Pancreas (tissue), 10 donors: ENCODE measurements around the gene VAC14. TPM values are rescaled to one million over a fixed set of nuclear protein-coding genes. Genes with fewer than 3 reads are reported as not detected.

ENCODE experiments used
- ATAC-seq, 4 donors: fragments of 200-7000 bp; cut with Tn5 transposase; one replicate each; pipeline versions ENCODE4 v1.8.0 to v1.9.1; 2020; ENCODE audit warnings: mild to moderate bottlenecking in 4 of 4, moderate library complexity in 4 of 4
- DNase-seq, 6 donors: peaks; one replicate each; pipeline ENCODE4 v3.0.0-alpha.2; 2020
- FAIRE-seq: peaks from 2 replicates; lab custom pipeline; 2012; peaks lifted over from hg19 to GRCh38; lab: Jason Lieb, UNC
- H3K27ac ChIP-seq, 4 donors: fragments of 200-600 bp; sonication (generic); 1 replicate in 3 of 4; 2 replicates in 1 of 4; pipeline versions ENCODE4 v1.5.0 to v1.8.0; 2020
- H3K27me3 ChIP-seq, 4 donors: fragments of 200-600 bp; one replicate each; pipeline ENCODE4 v1.8.0; 2021
- H3K36me3 ChIP-seq, 3 donors: fragments of 200-600 bp; sonication (generic) in 1 of 3; one replicate each; pipeline versions ENCODE4 v1.5.0 to v1.8.0; 2020 to 2021
- H3K4me1 ChIP-seq, 3 donors: fragments of 200-600 bp; one replicate each; pipeline ENCODE4 v1.8.0; 2021
- H3K4me3 ChIP-seq, 4 donors: fragments of 200-600 bp; sonication (generic) in 2 of 4; one replicate each; pipeline versions ENCODE4 v1.5.0 to v1.8.0; 2020 to 2021
- H3K9me3 ChIP-seq, 4 donors: fragments of 200-600 bp; one replicate each; pipeline ENCODE4 v1.8.0; 2021
- WGBS, 2 donors: extraction: QIAGEN DNeasy Blood & Tissue Kit; methylation state at CpG; one replicate each; pipeline ENCODE4 v1.1.7; 2013; 5-methylcytosine and 5-hydroxymethylcytosine counted together
- intact Hi-C, 3 donors: fragments of 100-400 bp; cut with DNase I; formaldehyde crosslinking; loops; one replicate each; pipeline versions ENCODE4 v1.11.1 to v1.14.2; 2022
- polyA plus RNA-seq, 2 donors: library from polyadenylated mRNA; stranded (reverse); fragments of 200-250 nt; gene quantifications; one replicate each; pipeline ENCODE4 v1.2.3, GENCODE V29; 2013
- total RNA-seq, 6 donors: library from RNA; stranded (reverse); fragmentation: NEBNext Ultra II Directional in 4 of 6; extraction: Animal tissue kit (Norgen Biotek cat#: 25700) in 4 of 6; gene quantifications; one replicate each; pipeline versions ENCODE4 v1.2.1 to v1.2.4, GENCODE V29; 2021 to 2023
- TF ChIP-seq, protein P1 (sequence below), 4 donors: fragments of 200-600 bp; sonication (generic) in 3 of 4; IDR thresholded peaks; one replicate each; pipeline versions ENCODE4 v1.5.0 to v1.8.0; 2021; ENCODE audit warnings: antibody characterized with exemption in 4 of 4
- donor health status: healthy with polysubstance abuse.
- donor health status: DM: no; HTN: no; CAD: no; lungs with moderate emphysema.
- donor health status: DM: no; HTN: no; CAD: no.
- donor health status: control.
- donor health status: control.
- donor health status: Bipolar disorder and iron deficiency.
- donor health status: DM: yes; HTN: yes; CAD: no.
- donor health status: DM: no; HTN: no; CAD: no.
- donor health status: DM: no; HTN: no; CAD: no.
- donor health status: DM: yes; HTN: yes; CAD: no.

VAC14 gene
- total and polyA plus RNA-seq, 8 donors: 9.6 to 36.3 (median 14.9) TPM

DNA sequence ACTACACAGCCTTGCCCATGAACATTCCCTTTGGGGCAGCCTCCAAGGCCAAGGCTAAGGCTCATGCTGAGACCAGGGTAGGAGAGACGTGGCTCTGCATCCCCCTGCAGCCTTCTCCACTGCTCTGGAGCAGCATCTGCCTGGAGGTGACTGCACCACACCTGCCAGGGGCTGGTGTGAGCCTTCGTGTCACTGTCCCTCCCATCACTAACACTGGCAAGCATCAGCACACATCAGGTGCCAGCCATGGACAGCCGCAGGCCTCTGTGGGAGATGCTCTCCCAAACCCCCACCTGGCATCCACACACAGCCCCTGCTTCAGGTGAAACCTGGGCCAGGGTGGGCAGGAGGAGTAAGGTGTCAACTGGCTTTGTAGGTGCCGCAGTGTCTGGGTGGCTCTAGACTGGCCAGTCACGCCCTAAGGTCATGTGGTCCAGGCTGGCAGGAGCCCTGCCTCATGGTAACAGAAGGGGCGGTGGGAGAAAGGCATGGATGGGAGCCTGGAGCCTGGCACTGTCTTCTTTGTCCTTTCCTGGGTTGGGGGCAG lies 97.0 kb downstream of the VAC14 start:
- DNase-seq: no peak
- H3K4me1 ChIP-seq: no peaks in the 10 kb centered on the region
- WGBS, 2 donors: 91 to 92% methylated on average over 6 of the region's 6 CpGs
- peak overlapping the region in 2 of 4 donors; percentile 18 to 33 for H3K27ac ChIP-seq
- H3K27me3 ChIP-seq: no peaks in the 10 kb centered on the region
- no peak for ATAC-seq
- no peak overlapping the region for H3K4me3 ChIP-seq
- no peak for FAIRE-seq
- no peaks in the 10 kb centered on the region for H3K9me3 ChIP-seq
- H3K36me3 ChIP-seq: no peaks in the 10 kb centered on the region
- TF ChIP-seq, protein P1, sequence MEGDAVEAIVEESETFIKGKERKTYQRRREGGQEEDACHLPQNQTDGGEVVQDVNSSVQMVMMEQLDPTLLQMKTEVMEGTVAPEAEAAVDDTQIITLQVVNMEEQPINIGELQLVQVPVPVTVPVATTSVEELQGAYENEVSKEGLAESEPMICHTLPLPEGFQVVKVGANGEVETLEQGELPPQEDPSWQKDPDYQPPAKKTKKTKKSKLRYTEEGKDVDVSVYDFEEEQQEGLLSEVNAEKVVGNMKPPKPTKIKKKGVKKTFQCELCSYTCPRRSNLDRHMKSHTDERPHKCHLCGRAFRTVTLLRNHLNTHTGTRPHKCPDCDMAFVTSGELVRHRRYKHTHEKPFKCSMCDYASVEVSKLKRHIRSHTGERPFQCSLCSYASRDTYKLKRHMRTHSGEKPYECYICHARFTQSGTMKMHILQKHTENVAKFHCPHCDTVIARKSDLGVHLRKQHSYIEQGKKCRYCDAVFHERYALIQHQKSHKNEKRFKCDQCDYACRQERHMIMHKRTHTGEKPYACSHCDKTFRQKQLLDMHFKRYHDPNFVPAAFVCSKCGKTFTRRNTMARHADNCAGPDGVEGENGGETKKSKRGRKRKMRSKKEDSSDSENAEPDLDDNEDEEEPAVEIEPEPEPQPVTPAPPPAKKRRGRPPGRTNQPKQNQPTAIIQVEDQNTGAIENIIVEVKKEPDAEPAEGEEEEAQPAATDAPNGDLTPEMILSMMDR (IDR thresholded peaks at IDR 0.05): no peak
- intact Hi-C loops: no loop called here

DNA sequence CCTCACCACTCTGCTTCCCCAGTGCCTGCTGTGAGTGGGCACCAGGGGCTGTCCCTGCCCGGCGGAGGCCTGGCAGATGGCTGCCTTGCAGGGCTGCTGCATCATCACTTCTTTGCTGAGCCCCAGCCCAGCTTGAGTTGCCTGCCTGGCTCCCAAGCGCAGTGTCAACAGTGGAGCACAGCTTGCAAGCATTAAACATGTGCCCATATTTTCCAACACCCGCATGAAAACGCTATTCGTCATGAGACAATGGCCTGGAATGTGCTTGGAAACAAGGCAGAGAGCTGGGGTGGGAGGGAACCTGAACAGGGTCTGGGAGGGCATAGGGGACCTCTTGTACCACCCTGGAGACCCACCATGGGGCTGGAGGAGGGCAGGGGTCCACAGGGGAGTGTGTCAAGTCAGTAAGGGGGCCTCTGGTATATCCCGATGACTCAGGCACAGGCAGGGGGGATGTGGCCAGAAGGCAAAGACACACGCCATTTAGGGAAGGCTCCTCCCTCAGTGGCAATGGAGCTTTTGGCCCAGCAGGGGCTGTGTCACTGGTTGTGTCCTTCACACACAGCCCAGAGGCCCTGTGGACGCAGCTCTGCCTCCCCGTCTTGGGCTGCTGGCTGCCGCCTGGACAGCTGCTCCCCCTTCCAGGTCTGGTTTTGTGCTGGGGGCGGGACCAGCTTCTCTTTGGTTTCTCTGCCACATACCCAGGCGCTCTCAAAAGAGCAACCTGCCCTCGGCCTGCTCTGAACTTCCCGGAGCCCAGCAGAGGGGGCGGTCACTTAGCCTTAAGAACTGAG lies 97.7 kb downstream of the VAC14 start:
- ATAC-seq: peak in 3 of 4 donors; percentile 37 to 66 (median 53)
- Histone ChIP-seq H3K4me3 (no peak overlapping the region), H3K9me3 (no peaks in the 10 kb centered on the region), H3K4me1 (no peaks in the 10 kb centered on the region), H3K27me3 (no peaks in the 10 kb centered on the region), H3K36me3 (no peaks in the 10 kb centered on the region), H3K27ac (peak overlapping the region in 2 of 4 donors; percentile 18 to 33)
- intact Hi-C loops: no loop called here
- TF ChIP-seq, protein P1 (IDR thresholded peaks at IDR 0.05): no peak
- 85 to 87% methylated on average over 16 of the region's 16 CpGs for WGBS, 2 donors
- DNase-seq: peak in 1 of 6 donors; percentile 32
- no peak for FAIRE-seq

DNA sequence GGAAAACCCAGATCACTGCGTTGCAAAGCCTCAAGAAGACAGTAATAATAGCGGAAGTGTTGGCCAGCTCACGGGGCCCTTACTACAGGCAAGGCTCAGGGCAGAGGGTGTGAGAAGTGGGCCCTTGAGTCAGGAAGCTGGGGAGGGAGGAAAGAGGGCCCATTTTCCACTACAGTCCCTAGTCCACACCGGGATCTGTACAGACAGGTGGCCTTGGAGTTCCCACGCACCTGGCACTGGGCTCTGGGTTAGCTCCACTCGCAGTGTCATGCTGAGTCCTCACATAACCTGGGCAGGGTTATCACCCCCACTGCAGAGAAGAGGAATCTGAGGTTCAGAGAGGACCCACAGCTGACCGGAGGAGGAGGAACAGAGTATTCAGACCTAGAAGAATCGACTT lies 98.3 kb downstream of the VAC14 start:
- FAIRE-seq (no peak), DNase-seq (no peak), ATAC-seq (peak in 1 of 4 donors; percentile 2)
- no peaks in the 10 kb centered on the region for H3K4me1 ChIP-seq
- intact Hi-C loops: no loop called here
- WGBS, 2 donors: 69% methylated on average over 8 of the region's 8 CpGs
- H3K9me3 ChIP-seq: no peaks in the 10 kb centered on the region
- no peak overlapping the region for H3K4me3 ChIP-seq
- no peaks in the 10 kb centered on the region for H3K36me3 ChIP-seq
- TF ChIP-seq, protein P1 (IDR thresholded peaks at IDR 0.05): no peak
- H3K27ac ChIP-seq: peak overlapping the region in 1 of 4 donors; percentile 33
- H3K27me3 ChIP-seq: no peaks in the 10 kb centered on the region

DNA sequence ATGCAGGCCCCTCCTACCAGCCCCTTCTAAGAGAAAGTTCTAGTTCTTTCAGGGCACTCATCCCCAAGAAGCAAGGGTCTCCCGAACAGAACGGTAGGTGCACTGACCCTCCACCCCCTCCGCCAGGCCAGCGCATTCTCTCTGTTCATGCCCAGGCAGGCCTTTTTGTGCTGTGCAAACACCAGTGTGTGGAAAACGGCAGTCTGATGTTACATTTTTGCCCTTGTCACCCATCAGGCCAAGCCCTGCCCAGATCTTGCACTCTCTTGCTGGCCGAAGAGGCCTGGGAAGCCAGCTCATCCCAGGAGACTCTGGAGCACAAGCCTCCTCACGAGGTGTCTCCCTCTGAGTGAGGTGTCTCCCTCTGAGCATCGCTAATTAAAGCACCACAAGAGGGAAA lies 99.0 kb downstream of the VAC14 start:
- intact Hi-C loops: no loop called here
- Histone ChIP-seq H3K9me3 (no peaks in the 10 kb centered on the region), H3K27ac (no peak overlapping the region), H3K27me3 (no peaks in the 10 kb centered on the region), H3K36me3 (no peaks in the 10 kb centered on the region), H3K4me1 (no peaks in the 10 kb centered on the region), H3K4me3 (no peak overlapping the region)
- TF ChIP-seq, protein P1 (IDR thresholded peaks at IDR 0.05): no peak
- DNase-seq (no peak), ATAC-seq (no peak), FAIRE-seq (no peak)
- WGBS, 2 donors: 88 to 91% methylated on average over 8 of the region's 8 CpGs

DNA sequence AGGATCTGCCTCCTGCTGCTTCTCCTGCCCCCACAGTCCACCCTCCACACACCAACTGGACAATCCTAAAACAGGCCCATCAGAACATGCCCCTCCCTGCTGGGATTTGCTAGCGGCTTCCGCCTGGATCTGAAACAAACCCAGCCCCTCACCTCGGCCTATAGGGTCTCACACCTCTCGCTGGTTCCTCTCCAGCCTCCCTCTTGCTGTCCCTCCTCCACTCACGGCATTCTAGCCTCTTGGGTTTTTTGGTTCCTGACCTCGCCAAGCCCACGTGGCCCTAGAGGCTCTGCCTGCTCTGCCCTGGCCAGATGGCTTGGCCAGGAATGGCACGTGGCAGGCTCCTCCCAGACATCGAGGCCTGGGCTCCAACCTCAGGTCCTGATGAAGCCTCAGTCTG lies 99.4 kb downstream of the VAC14 start:
- intact Hi-C loops: no loop called here
- Histone ChIP-seq H3K9me3 (no peaks in the 10 kb centered on the region), H3K27ac (no peak overlapping the region), H3K27me3 (no peaks in the 10 kb centered on the region), H3K4me1 (no peaks in the 10 kb centered on the region), H3K4me3 (no peak overlapping the region), H3K36me3 (no peaks in the 10 kb centered on the region)
- TF ChIP-seq, protein P1 (IDR thresholded peaks at IDR 0.05): no peak
- ATAC-seq (no peak), FAIRE-seq (no peak), DNase-seq (no peak)
- 89 to 95% methylated on average over 9 of the region's 9 CpGs for WGBS, 2 donors
